H9 (cell line): ENCODE results near the gene CNGB1. TPM values are rescaled to one million over a fixed set of nuclear protein-coding genes. Genes with fewer than 3 reads are reported as not detected.

ENCODE experiments used
- DNase-seq: peaks from one replicate; pipeline ENCODE4 v3.0.0-alpha.2; 2017
- H2AFZ ChIP-seq: one replicate; pipeline ENCODE4 v1.6.1; 2013; ENCODE audit warnings: mild to moderate bottlenecking, low read length, control low read depth, moderate library complexity
- H2AK5ac ChIP-seq: 2 replicates; pipeline ENCODE4 v1.6.1; 2013; ENCODE audit warnings: low read length, control low read depth, mixed read lengths; ENCODE audit not compliant: insufficient read length
- H2BK120ac ChIP-seq: one replicate; pipeline ENCODE4 v1.6.1; 2013; ENCODE audit warnings: low read depth, mild to moderate bottlenecking, low read length, control low read depth, inconsistent platforms; ENCODE audit not compliant: poor library complexity, severe bottlenecking
- H2BK12ac ChIP-seq: 2 replicates; pipeline ENCODE4 v1.6.1; 2013; ENCODE audit warnings: low read length, control low read depth, mixed read lengths, low read depth; ENCODE audit not compliant: insufficient read length
- H2BK15ac ChIP-seq: 2 replicates; pipeline ENCODE4 v1.6.1; 2013; ENCODE audit warnings: low read depth, low read length, control low read depth
- H2BK20ac ChIP-seq: one replicate; pipeline ENCODE4 v1.6.1; 2013; ENCODE audit warnings: low read depth, mild to moderate bottlenecking, low read length, control low read depth, inconsistent platforms; ENCODE audit not compliant: poor library complexity, severe bottlenecking
- H2BK5ac ChIP-seq: 2 replicates; pipeline ENCODE4 v1.6.1; 2013; ENCODE audit warnings: low read length, control low read depth, mixed read lengths; ENCODE audit not compliant: insufficient read length
- H3K14ac ChIP-seq: 2 replicates; pipeline ENCODE4 v1.6.1; 2013; ENCODE audit warnings: low read length, control low read depth; ENCODE audit not compliant: insufficient read depth
- H3K18ac ChIP-seq: 2 replicates; pipeline ENCODE4 v1.6.1; 2013; ENCODE audit warnings: low read depth, mild to moderate bottlenecking, mixed read lengths, low read length, control low read depth; ENCODE audit not compliant: insufficient read length
- H3K23ac ChIP-seq: 2 replicates; pipeline ENCODE4 v1.6.1; 2013; ENCODE audit warnings: low read length, control low read depth, mixed read lengths, low read depth; ENCODE audit not compliant: insufficient read length
- H3K23me2 ChIP-seq: 2 replicates; pipeline ENCODE4 v1.6.1; 2013; ENCODE audit warnings: low read depth, mild to moderate bottlenecking, mixed read lengths, low read length, control low read depth; ENCODE audit not compliant: insufficient read length, poor library complexity, severe bottlenecking
- H3K27ac ChIP-seq: 2 replicates; pipeline ENCODE4 v1.5.1; 2013; ENCODE audit warnings: low read length, control low read depth, mixed read lengths, low read depth; ENCODE audit not compliant: insufficient read length
- H3K27me3 ChIP-seq: 2 replicates; pipeline ENCODE4 v1.6.1; 2013; ENCODE audit warnings: low read length, control low read depth, inconsistent platforms; ENCODE audit not compliant: insufficient read depth
- H3K4ac ChIP-seq: 2 replicates; pipeline ENCODE4 v1.6.1; 2013; ENCODE audit warnings: low read depth, mild to moderate bottlenecking, control low read depth, inconsistent platforms, low read length, moderate library complexity
- H3K4me1 ChIP-seq: 2 replicates; pipeline ENCODE4 v1.6.1; 2013; ENCODE audit warnings: low read length, control low read depth, inconsistent platforms; ENCODE audit not compliant: insufficient read depth
- H3K4me2 ChIP-seq: 2 replicates; pipeline ENCODE4 v1.6.1; 2013; ENCODE audit warnings: low read length, control low read depth, mixed read lengths; ENCODE audit not compliant: insufficient read length, insufficient read depth
- H3K56ac ChIP-seq: 2 replicates; pipeline ENCODE4 v1.6.1; 2013; ENCODE audit warnings: low read depth, mild to moderate bottlenecking, mixed read lengths, low read length, control low read depth; ENCODE audit not compliant: insufficient read length
- H3K79me1 ChIP-seq: 2 replicates; pipeline ENCODE4 v1.6.1; 2013; ENCODE audit warnings: low read depth, mild to moderate bottlenecking, moderate library complexity, low read length, control low read depth, inconsistent platforms; ENCODE audit not compliant: insufficient read depth, poor library complexity, severe bottlenecking
- H3K79me2 ChIP-seq: 2 replicates; pipeline ENCODE4 v1.6.1; 2013; ENCODE audit warnings: low read length, control low read depth, inconsistent platforms; ENCODE audit not compliant: insufficient read depth
- H3K9ac ChIP-seq: 2 replicates; pipeline ENCODE4 v1.6.1; 2013; ENCODE audit warnings: low read length, control low read depth, mixed read lengths; ENCODE audit not compliant: insufficient read length; ENCODE audit errors: extremely low read depth
- H3K9me3 ChIP-seq: one replicate; pipeline ENCODE4 v1.6.1; 2013; ENCODE audit warnings: low read depth, low read length, inconsistent platforms; ENCODE audit not compliant: control insufficient read depth
- H3T11ph ChIP-seq: one replicate; pipeline ENCODE4 v1.6.1; 2013; ENCODE audit warnings: mild to moderate bottlenecking, low read length, control low read depth, inconsistent platforms
- H4K20me1 ChIP-seq: one replicate; pipeline ENCODE4 v1.6.1; 2013; ENCODE audit not compliant: control insufficient read depth, insufficient read length, insufficient read depth
- H4K5ac ChIP-seq: 2 replicates; pipeline ENCODE4 v1.6.1; 2013; ENCODE audit warnings: low read depth, mild to moderate bottlenecking, mixed read lengths, low read length, control low read depth; ENCODE audit not compliant: insufficient read length
- H4K8ac ChIP-seq: replicated peaks from 2 replicates; pipeline ENCODE4 v1.6.1; 2013; ENCODE audit warnings: low read length, control low read depth, mixed read lengths, low read depth; ENCODE audit not compliant: insufficient read length
- H4K91ac ChIP-seq: 2 replicates; pipeline ENCODE4 v1.6.1; 2013; ENCODE audit warnings: low read depth, mild to moderate bottlenecking, moderate library complexity, mixed read lengths, low read length, control low read depth; ENCODE audit not compliant: insufficient read length
- H3K27ac Mint-ChIP-seq, 3 experiments: 2 replicates in 2 of 3; 3 replicates in 1 of 3; pipeline ENCODE4 v1.8.0; 2020 to 2021; ENCODE audit warnings: mixed read lengths in 3 of 3, mild to moderate bottlenecking in 1 of 3, moderate library complexity in 1 of 3
- H3K27me3 Mint-ChIP-seq: 2 replicates; pipeline ENCODE4 v1.8.0; 2021; ENCODE audit warnings: low read depth, mild to moderate bottlenecking, moderate library complexity, mixed read lengths
- H3K36me3 Mint-ChIP-seq, 3 experiments: 2 replicates in 2 of 3; 3 replicates in 1 of 3; pipeline ENCODE4 v1.8.0; 2020 to 2021; ENCODE audit warnings: low read depth in 3 of 3, mixed read lengths in 3 of 3; ENCODE audit not compliant: insufficient read depth in 1 of 3
- H3K4me1 Mint-ChIP-seq, 2 experiments: 2 replicates each; pipeline ENCODE4 v1.8.0; 2020; ENCODE audit warnings: mixed read lengths in 2 of 2
- H3K4me3 Mint-ChIP-seq, 2 experiments: 2 replicates in 1 of 2; 3 replicates in 1 of 2; pipeline ENCODE4 v1.8.0; 2020 to 2021; ENCODE audit warnings: mild to moderate bottlenecking in 2 of 2, mixed read lengths in 2 of 2, moderate library complexity in 1 of 2
- H3K9me3 Mint-ChIP-seq, 2 experiments: 2 replicates in 1 of 2; 3 replicates in 1 of 2; pipeline ENCODE4 v1.8.0; 2020; ENCODE audit warnings: mild to moderate bottlenecking in 2 of 2, mixed read lengths in 2 of 2, moderate library complexity in 1 of 2
- WGBS: extraction: QIAGEN DNeasy Blood & Tissue Kit; methylation state at CpG from one replicate; pipeline ENCODE4 v1.1.7; 2013; ENCODE audit warnings: missing lambda C conversion rate, low lambda C conversion rate, mixed read lengths; ENCODE audit not compliant: insufficient read length; ENCODE audit errors: extremely low coverage; 5-methylcytosine and 5-hydroxymethylcytosine counted together
- total RNA-seq: library from RNA; stranded (reverse); gene quantifications from 2 replicates; pipeline ENCODE4 v1.2.1, GENCODE V29; 2021
- TF ChIP-seq, protein P1 (sequence below): fragments of 200-600 bp; sonication (generic); conservative IDR thresholded peaks from 3 replicates; pipeline ENCODE4 v1.8.0; 2021; ENCODE audit warnings: antibody characterized with exemption, mild to moderate bottlenecking

CNGB1 gene
- total RNA-seq, 1 experiment from 2014 or later: not detected

DNA sequence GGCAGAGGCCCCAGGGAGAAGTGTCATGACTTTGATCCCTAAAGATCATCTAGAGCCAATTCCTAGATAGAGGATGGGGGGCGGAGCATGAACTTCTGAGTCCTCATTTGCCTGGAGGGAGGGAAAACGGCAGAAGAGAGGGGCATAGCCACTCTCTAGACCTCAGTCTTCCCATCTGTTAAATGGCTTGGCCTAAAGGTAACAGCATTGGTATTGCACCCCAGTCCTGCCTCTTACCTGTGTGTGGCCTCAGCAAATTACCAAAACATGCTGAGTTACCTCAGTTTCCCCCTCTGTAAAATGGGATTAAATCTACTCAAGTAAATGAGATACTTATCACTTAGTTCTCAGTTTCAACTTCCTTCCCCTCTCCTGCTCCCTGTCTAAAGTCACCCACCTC, 47.5 kb downstream of the CNGB1 start:
- Histone ChIP-seq H3K4ac (no peak overlapping the region), H2BK12ac (no peak overlapping the region), H3K27me3 (no peaks in the 10 kb centered on the region), H3K9ac (no peak overlapping the region), H4K91ac (no peak overlapping the region), H3K79me2 (no peaks in the 10 kb centered on the region), H3K4me2 (no peak overlapping the region), H3T11ph (no peak overlapping the region), H4K20me1 (no peaks in the 10 kb centered on the region), H2AFZ (no peak overlapping the region), H2AK5ac (no peak overlapping the region), H3K79me1 (no peaks in the 10 kb centered on the region), H3K56ac (no peak overlapping the region), H3K23ac (no peak overlapping the region), H3K23me2 (no peaks in the 10 kb centered on the region), H2BK15ac (no peak overlapping the region), H3K14ac (no peak overlapping the region), H4K8ac (no peak overlapping the region), H2BK5ac (no peak overlapping the region), H3K9me3 (no peaks in the 10 kb centered on the region), H2BK20ac (no peak overlapping the region), H2BK120ac (no peak overlapping the region), H3K4me1 (no peaks in the 10 kb centered on the region), H4K5ac (no peak overlapping the region), H3K18ac (no peak overlapping the region), H3K27ac (no peak overlapping the region)
- H3K4me1 Mint-ChIP-seq: peaks cover 3 to 7% of the 10 kb centered on the region in 2 experiments; a peak in 3 of 4 replicates
- peak overlapping the region in 1 of 3 experiments; percentile 37; a peak in 1 of 7 replicates for H3K27ac Mint-ChIP-seq
- no peaks in the 10 kb centered on the region; a peak in 1 of 5 replicates for H3K9me3 Mint-ChIP-seq
- WGBS: no CpG with 5 or more reads among the region's 2 CpGs
- H3K4me3 Mint-ChIP-seq: no peak overlapping the region
- no peak for DNase-seq
- TF ChIP-seq, protein P1, sequence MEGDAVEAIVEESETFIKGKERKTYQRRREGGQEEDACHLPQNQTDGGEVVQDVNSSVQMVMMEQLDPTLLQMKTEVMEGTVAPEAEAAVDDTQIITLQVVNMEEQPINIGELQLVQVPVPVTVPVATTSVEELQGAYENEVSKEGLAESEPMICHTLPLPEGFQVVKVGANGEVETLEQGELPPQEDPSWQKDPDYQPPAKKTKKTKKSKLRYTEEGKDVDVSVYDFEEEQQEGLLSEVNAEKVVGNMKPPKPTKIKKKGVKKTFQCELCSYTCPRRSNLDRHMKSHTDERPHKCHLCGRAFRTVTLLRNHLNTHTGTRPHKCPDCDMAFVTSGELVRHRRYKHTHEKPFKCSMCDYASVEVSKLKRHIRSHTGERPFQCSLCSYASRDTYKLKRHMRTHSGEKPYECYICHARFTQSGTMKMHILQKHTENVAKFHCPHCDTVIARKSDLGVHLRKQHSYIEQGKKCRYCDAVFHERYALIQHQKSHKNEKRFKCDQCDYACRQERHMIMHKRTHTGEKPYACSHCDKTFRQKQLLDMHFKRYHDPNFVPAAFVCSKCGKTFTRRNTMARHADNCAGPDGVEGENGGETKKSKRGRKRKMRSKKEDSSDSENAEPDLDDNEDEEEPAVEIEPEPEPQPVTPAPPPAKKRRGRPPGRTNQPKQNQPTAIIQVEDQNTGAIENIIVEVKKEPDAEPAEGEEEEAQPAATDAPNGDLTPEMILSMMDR: no peak
- no peaks in the 10 kb centered on the region for H3K36me3 Mint-ChIP-seq
- peaks cover 10% of the 10 kb centered on the region for H3K27me3 Mint-ChIP-seq
